H9 (cell line): ENCODE results near the gene LHFPL2. TPM values are rescaled to one million over a fixed set of nuclear protein-coding genes. Genes with fewer than 3 reads are reported as not detected.

Experiments used
- DNase-seq: peaks from one replicate; pipeline ENCODE4 v3.0.0-alpha.2; 2017
- H2AFZ ChIP-seq: one replicate; pipeline ENCODE4 v1.6.1; 2013; ENCODE audit warnings: mild to moderate bottlenecking, low read length, control low read depth, moderate library complexity
- H2AK5ac ChIP-seq: 2 replicates; pipeline ENCODE4 v1.6.1; 2013; ENCODE audit warnings: low read length, control low read depth, mixed read lengths; ENCODE audit not compliant: insufficient read length
- H2BK120ac ChIP-seq: one replicate; pipeline ENCODE4 v1.6.1; 2013; ENCODE audit warnings: low read depth, mild to moderate bottlenecking, low read length, control low read depth, inconsistent platforms; ENCODE audit not compliant: poor library complexity, severe bottlenecking
- H2BK12ac ChIP-seq: 2 replicates; pipeline ENCODE4 v1.6.1; 2013; ENCODE audit warnings: low read length, control low read depth, mixed read lengths, low read depth; ENCODE audit not compliant: insufficient read length
- H2BK15ac ChIP-seq: 2 replicates; pipeline ENCODE4 v1.6.1; 2013; ENCODE audit warnings: low read depth, low read length, control low read depth
- H2BK20ac ChIP-seq: one replicate; pipeline ENCODE4 v1.6.1; 2013; ENCODE audit warnings: low read depth, mild to moderate bottlenecking, low read length, control low read depth, inconsistent platforms; ENCODE audit not compliant: poor library complexity, severe bottlenecking
- H2BK5ac ChIP-seq: 2 replicates; pipeline ENCODE4 v1.6.1; 2013; ENCODE audit warnings: low read length, control low read depth, mixed read lengths; ENCODE audit not compliant: insufficient read length
- H3K14ac ChIP-seq: 2 replicates; pipeline ENCODE4 v1.6.1; 2013; ENCODE audit warnings: low read length, control low read depth; ENCODE audit not compliant: insufficient read depth
- H3K18ac ChIP-seq: 2 replicates; pipeline ENCODE4 v1.6.1; 2013; ENCODE audit warnings: low read depth, mild to moderate bottlenecking, mixed read lengths, low read length, control low read depth; ENCODE audit not compliant: insufficient read length
- H3K23ac ChIP-seq: 2 replicates; pipeline ENCODE4 v1.6.1; 2013; ENCODE audit warnings: low read length, control low read depth, mixed read lengths, low read depth; ENCODE audit not compliant: insufficient read length
- H3K23me2 ChIP-seq: 2 replicates; pipeline ENCODE4 v1.6.1; 2013; ENCODE audit warnings: low read depth, mild to moderate bottlenecking, mixed read lengths, low read length, control low read depth; ENCODE audit not compliant: insufficient read length, poor library complexity, severe bottlenecking
- H3K27ac ChIP-seq: 2 replicates; pipeline ENCODE4 v1.5.1; 2013; ENCODE audit warnings: low read length, control low read depth, mixed read lengths, low read depth; ENCODE audit not compliant: insufficient read length
- H3K27me3 ChIP-seq: 2 replicates; pipeline ENCODE4 v1.6.1; 2013; ENCODE audit warnings: low read length, control low read depth, inconsistent platforms; ENCODE audit not compliant: insufficient read depth
- H3K4ac ChIP-seq: 2 replicates; pipeline ENCODE4 v1.6.1; 2013; ENCODE audit warnings: low read depth, mild to moderate bottlenecking, control low read depth, inconsistent platforms, low read length, moderate library complexity
- H3K4me1 ChIP-seq: 2 replicates; pipeline ENCODE4 v1.6.1; 2013; ENCODE audit warnings: low read length, control low read depth, inconsistent platforms; ENCODE audit not compliant: insufficient read depth
- H3K4me2 ChIP-seq: 2 replicates; pipeline ENCODE4 v1.6.1; 2013; ENCODE audit warnings: low read length, control low read depth, mixed read lengths; ENCODE audit not compliant: insufficient read length, insufficient read depth
- H3K56ac ChIP-seq: 2 replicates; pipeline ENCODE4 v1.6.1; 2013; ENCODE audit warnings: low read depth, mild to moderate bottlenecking, mixed read lengths, low read length, control low read depth; ENCODE audit not compliant: insufficient read length
- H3K79me1 ChIP-seq: 2 replicates; pipeline ENCODE4 v1.6.1; 2013; ENCODE audit warnings: low read depth, mild to moderate bottlenecking, moderate library complexity, low read length, control low read depth, inconsistent platforms; ENCODE audit not compliant: insufficient read depth, poor library complexity, severe bottlenecking
- H3K79me2 ChIP-seq: 2 replicates; pipeline ENCODE4 v1.6.1; 2013; ENCODE audit warnings: low read length, control low read depth, inconsistent platforms; ENCODE audit not compliant: insufficient read depth
- H3K9ac ChIP-seq: 2 replicates; pipeline ENCODE4 v1.6.1; 2013; ENCODE audit warnings: low read length, control low read depth, mixed read lengths; ENCODE audit not compliant: insufficient read length; ENCODE audit errors: extremely low read depth
- H3K9me3 ChIP-seq: one replicate; pipeline ENCODE4 v1.6.1; 2013; ENCODE audit warnings: low read depth, low read length, inconsistent platforms; ENCODE audit not compliant: control insufficient read depth
- H3T11ph ChIP-seq: one replicate; pipeline ENCODE4 v1.6.1; 2013; ENCODE audit warnings: mild to moderate bottlenecking, low read length, control low read depth, inconsistent platforms
- H4K20me1 ChIP-seq: one replicate; pipeline ENCODE4 v1.6.1; 2013; ENCODE audit not compliant: control insufficient read depth, insufficient read length, insufficient read depth
- H4K5ac ChIP-seq: 2 replicates; pipeline ENCODE4 v1.6.1; 2013; ENCODE audit warnings: low read depth, mild to moderate bottlenecking, mixed read lengths, low read length, control low read depth; ENCODE audit not compliant: insufficient read length
- H4K8ac ChIP-seq: replicated peaks from 2 replicates; pipeline ENCODE4 v1.6.1; 2013; ENCODE audit warnings: low read length, control low read depth, mixed read lengths, low read depth; ENCODE audit not compliant: insufficient read length
- H4K91ac ChIP-seq: 2 replicates; pipeline ENCODE4 v1.6.1; 2013; ENCODE audit warnings: low read depth, mild to moderate bottlenecking, moderate library complexity, mixed read lengths, low read length, control low read depth; ENCODE audit not compliant: insufficient read length
- H3K27ac Mint-ChIP-seq, 3 experiments: 2 replicates in 2 of 3; 3 replicates in 1 of 3; pipeline ENCODE4 v1.8.0; 2020 to 2021; ENCODE audit warnings: mixed read lengths in 3 of 3, mild to moderate bottlenecking in 1 of 3, moderate library complexity in 1 of 3
- H3K27me3 Mint-ChIP-seq: 2 replicates; pipeline ENCODE4 v1.8.0; 2021; ENCODE audit warnings: low read depth, mild to moderate bottlenecking, moderate library complexity, mixed read lengths
- H3K36me3 Mint-ChIP-seq, 3 experiments: 2 replicates in 2 of 3; 3 replicates in 1 of 3; pipeline ENCODE4 v1.8.0; 2020 to 2021; ENCODE audit warnings: low read depth in 3 of 3, mixed read lengths in 3 of 3; ENCODE audit not compliant: insufficient read depth in 1 of 3
- H3K4me1 Mint-ChIP-seq, 2 experiments: 2 replicates each; pipeline ENCODE4 v1.8.0; 2020; ENCODE audit warnings: mixed read lengths in 2 of 2
- H3K4me3 Mint-ChIP-seq, 2 experiments: 2 replicates in 1 of 2; 3 replicates in 1 of 2; pipeline ENCODE4 v1.8.0; 2020 to 2021; ENCODE audit warnings: mild to moderate bottlenecking in 2 of 2, mixed read lengths in 2 of 2, moderate library complexity in 1 of 2
- H3K9me3 Mint-ChIP-seq, 2 experiments: 2 replicates in 1 of 2; 3 replicates in 1 of 2; pipeline ENCODE4 v1.8.0; 2020; ENCODE audit warnings: mild to moderate bottlenecking in 2 of 2, mixed read lengths in 2 of 2, moderate library complexity in 1 of 2
- WGBS: extraction: QIAGEN DNeasy Blood & Tissue Kit; methylation state at CpG from one replicate; pipeline ENCODE4 v1.1.7; 2013; ENCODE audit warnings: missing lambda C conversion rate, low lambda C conversion rate, mixed read lengths; ENCODE audit not compliant: insufficient read length; ENCODE audit errors: extremely low coverage; 5-methylcytosine and 5-hydroxymethylcytosine counted together
- total RNA-seq: library from RNA; stranded (reverse); gene quantifications from 2 replicates; pipeline ENCODE4 v1.2.1, GENCODE V29; 2021
- TF ChIP-seq, protein P1 (sequence below): fragments of 200-600 bp; sonication (generic); conservative IDR thresholded peaks from 3 replicates; pipeline ENCODE4 v1.8.0; 2021; ENCODE audit warnings: antibody characterized with exemption, mild to moderate bottlenecking

LHFPL2 gene
- total RNA-seq, 1 experiment from 2014 or later: 26.3 TPM

DNA sequence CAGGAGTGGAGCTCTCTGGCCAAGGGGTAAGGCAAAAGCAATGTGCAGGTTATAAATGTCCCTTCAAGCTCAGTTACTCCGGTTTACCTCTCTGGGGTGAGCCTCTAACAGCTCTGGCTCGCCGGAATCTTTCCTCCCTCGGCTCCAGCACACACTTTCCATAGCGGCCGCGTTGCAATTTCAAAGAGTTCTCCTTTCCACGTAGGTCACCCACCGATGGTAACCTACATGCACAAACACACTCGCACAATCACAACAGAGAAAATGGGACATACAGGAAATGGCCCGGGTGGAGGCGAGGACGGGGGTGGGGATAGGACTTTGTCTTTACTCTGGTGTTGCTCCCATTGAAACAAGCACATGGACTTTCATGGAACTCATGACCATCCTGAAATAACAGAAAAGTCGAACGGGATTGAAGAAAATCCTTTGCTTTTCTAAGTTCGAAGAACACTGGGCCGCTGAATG is 1.2 kb downstream of the LHFPL2 start:
- no CpG with 5 or more reads among the region's 17 CpGs for WGBS
- Histone ChIP-seq H3K9ac (peak overlapping the region; percentile 86), H3K4me2 (peak overlapping the region; percentile 97), H3K79me1 (no peaks in the 10 kb centered on the region), H2AK5ac (no peak overlapping the region), H3K18ac (no peak overlapping the region), H4K91ac (no peak overlapping the region), H2BK20ac (no peak overlapping the region), H3K79me2 (peaks cover 25% of the 10 kb centered on the region; the same call in 1 of the 2 replicates), H2BK120ac (no peak overlapping the region), H4K8ac (no peak overlapping the region), H3K56ac (no peak overlapping the region), H3K4ac (no peak overlapping the region), H2BK5ac (no peak overlapping the region), H3K27me3 (no peaks in the 10 kb centered on the region), H3K4me1 (peaks cover 8% of the 10 kb centered on the region), H2BK12ac (no peak overlapping the region), H3K14ac (peak overlapping the region; percentile 96; the same call in 1 of the 2 replicates), H3K9me3 (no peaks in the 10 kb centered on the region), H4K20me1 (no peaks in the 10 kb centered on the region), H4K5ac (no peak overlapping the region), H3K23me2 (peaks cover 15% of the 10 kb centered on the region), H2BK15ac (no peak overlapping the region), H3T11ph (no peak overlapping the region), H3K27ac (no peak overlapping the region), H3K23ac (no peak overlapping the region), H2AFZ (peak overlapping the region; percentile 51)
- H3K4me3 Mint-ChIP-seq: peak overlapping the region; percentile 81 to 95
- peaks cover 32 to 37% of the 10 kb centered on the region in 2 experiments for H3K4me1 Mint-ChIP-seq
- H3K27me3 Mint-ChIP-seq: no peaks in the 10 kb centered on the region
- peak; percentile 34 for DNase-seq
- no peaks in the 10 kb centered on the region for H3K9me3 Mint-ChIP-seq
- TF ChIP-seq, protein P1, sequence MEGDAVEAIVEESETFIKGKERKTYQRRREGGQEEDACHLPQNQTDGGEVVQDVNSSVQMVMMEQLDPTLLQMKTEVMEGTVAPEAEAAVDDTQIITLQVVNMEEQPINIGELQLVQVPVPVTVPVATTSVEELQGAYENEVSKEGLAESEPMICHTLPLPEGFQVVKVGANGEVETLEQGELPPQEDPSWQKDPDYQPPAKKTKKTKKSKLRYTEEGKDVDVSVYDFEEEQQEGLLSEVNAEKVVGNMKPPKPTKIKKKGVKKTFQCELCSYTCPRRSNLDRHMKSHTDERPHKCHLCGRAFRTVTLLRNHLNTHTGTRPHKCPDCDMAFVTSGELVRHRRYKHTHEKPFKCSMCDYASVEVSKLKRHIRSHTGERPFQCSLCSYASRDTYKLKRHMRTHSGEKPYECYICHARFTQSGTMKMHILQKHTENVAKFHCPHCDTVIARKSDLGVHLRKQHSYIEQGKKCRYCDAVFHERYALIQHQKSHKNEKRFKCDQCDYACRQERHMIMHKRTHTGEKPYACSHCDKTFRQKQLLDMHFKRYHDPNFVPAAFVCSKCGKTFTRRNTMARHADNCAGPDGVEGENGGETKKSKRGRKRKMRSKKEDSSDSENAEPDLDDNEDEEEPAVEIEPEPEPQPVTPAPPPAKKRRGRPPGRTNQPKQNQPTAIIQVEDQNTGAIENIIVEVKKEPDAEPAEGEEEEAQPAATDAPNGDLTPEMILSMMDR: no peak
- peak overlapping the region; percentile 14 to 81 (median 72); a peak in 6 of 7 replicates for H3K27ac Mint-ChIP-seq
- H3K36me3 Mint-ChIP-seq: peaks cover 13 to 26% (median 15%) of the 10 kb centered on the region in 3 experiments
